Transverse colon (tissue), 3 donors: ENCODE measurements around the gene DMRT2.

Source experiments
- EP300 ChIP-seq: sonication (generic); formaldehyde crosslinking; IDR thresholded peaks from one replicate; pipeline ENCODE4 v1.6.1; 2017; ENCODE audit warnings: antibody characterized with exemption, low read depth
- POLR2AphosphoS5 ChIP-seq, 3 donors: sonication (generic); formaldehyde crosslinking; IDR thresholded peaks; one replicate each; pipeline ENCODE4 v1.6.1; 2016; ENCODE audit warnings: antibody characterized with exemption in 3 of 3

- no peak for TF ChIP-seq EP300
- no peak for TF ChIP-seq POLR2AphosphoS5 (IDR thresholded peaks at IDR 0.05)
Observed at GRCh38 chr9:1055166-1055565, 5.0 kb downstream of the DMRT2 start.
